ENCODE measurements around the gene CPXM1. TPM values are rescaled to one million over a fixed set of nuclear protein-coding genes. Genes with fewer than 3 reads are reported as not detected.

CPXM1 gene
- total and polyA plus RNA-seq, 8 donors: 0.50 to 16.2 (median 1.2) TPM; not detected in 3

DNA sequence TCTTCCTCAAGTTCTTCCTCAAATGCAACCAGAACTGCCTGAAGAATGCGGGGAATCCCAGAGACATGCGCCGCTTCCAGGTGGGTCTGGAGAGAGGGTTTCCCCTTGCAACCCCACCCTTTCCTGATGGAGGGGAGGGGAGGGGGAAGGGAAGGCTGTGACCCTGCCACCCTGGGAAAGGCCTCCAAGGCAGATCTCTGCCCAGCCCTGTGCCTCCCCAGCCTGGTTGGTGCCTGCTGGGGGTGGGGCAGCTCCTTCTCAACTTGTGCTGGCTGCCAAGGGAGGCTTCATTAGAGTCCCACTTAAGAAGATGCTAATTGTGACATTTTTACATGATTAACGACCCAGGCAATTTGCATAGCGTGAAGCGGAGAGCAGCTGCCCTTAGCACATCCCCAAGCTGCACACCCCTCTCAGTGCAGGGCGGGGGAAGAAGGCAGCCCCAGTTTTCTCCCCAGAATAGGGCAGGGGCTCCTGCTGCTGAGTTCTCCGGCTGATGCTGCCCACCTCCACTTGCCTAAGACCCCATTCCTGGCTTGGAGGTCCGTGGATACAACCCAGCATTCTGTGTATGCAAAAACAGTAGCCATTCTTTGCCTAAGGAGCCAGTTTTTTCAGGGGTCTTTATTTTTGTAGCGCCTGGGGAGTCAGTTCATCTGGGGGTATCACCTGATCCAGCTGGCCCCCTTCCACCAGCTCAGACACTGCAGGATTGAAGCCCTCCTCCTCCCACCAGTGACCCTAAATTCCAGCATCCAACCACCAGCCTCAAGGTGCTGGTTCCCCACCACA, 51.7 kb downstream of the CPXM1 start:
- 68 to 79% (median 76%) methylated on average over 9 to 10 of the region's 10 CpGs for WGBS, 5 donors
- Histone ChIP-seq H3K27ac (no peak overlapping the region), H3K4me1 (peaks cover 30 to 56% (median 39%) of the 10 kb centered on the region in 4 donors), H3K36me3 (no peaks in the 10 kb centered on the region), H3K27me3 (peaks cover 0 to 46% (median 4%) of the 10 kb centered on the region in 3 donors), H3K9me3 (no peaks in the 10 kb centered on the region), H3K4me3 (no peak overlapping the region)
- intact Hi-C loops (cut with DNase I; ENCODE audit: low total_unique reads): no loop called here
- TF ChIP-seq, protein P1, sequence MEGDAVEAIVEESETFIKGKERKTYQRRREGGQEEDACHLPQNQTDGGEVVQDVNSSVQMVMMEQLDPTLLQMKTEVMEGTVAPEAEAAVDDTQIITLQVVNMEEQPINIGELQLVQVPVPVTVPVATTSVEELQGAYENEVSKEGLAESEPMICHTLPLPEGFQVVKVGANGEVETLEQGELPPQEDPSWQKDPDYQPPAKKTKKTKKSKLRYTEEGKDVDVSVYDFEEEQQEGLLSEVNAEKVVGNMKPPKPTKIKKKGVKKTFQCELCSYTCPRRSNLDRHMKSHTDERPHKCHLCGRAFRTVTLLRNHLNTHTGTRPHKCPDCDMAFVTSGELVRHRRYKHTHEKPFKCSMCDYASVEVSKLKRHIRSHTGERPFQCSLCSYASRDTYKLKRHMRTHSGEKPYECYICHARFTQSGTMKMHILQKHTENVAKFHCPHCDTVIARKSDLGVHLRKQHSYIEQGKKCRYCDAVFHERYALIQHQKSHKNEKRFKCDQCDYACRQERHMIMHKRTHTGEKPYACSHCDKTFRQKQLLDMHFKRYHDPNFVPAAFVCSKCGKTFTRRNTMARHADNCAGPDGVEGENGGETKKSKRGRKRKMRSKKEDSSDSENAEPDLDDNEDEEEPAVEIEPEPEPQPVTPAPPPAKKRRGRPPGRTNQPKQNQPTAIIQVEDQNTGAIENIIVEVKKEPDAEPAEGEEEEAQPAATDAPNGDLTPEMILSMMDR (IDR thresholded peaks at IDR 0.05): no peak
- TF ChIP-seq POLR2AphosphoS5 (IDR thresholded peaks at IDR 0.05): no peak
- TF ChIP-seq POLR2A (IDR thresholded peaks at IDR 0.05): no peak
- no peak for TF ChIP-seq EP300 (IDR thresholded peaks at IDR 0.05)
- DNase-seq: no peak

DNA sequence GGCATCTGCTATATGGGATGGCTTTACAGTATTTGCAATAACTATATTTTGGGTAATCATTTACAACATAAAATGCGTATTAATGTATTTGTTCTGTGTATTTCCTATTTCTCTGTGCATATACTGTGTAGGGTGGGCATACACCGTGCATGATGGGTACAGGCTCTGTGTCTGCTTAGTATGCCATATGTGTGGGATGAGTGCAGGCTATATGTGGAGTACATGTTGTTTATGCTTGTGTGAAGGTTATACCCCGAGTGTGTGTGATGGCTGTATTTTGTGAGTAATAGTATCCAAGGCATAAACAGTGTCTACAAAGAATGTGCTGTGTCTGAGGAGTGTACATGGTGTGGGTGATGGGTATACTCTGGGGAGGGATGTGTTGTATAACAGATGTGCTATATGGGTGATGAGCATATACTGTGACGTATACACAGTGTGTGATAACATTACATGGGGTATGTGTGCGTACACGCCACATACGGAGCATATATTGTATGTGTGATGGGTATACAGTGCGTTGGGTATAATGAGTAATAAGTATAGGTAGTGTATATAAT, 52.7 kb downstream of the CPXM1 start:
- no peaks in the 10 kb centered on the region for H3K9me3 ChIP-seq
- 84 to 91% (median 89%) methylated on average over 8 of the region's 8 CpGs for WGBS, 5 donors
- H3K4me3 ChIP-seq: no peak overlapping the region
- no peak overlapping the region for H3K27ac ChIP-seq
- peaks cover 0 to 36% (median 0%) of the 10 kb centered on the region in 3 donors for H3K27me3 ChIP-seq
- no peak for TF ChIP-seq POLR2AphosphoS5 (IDR thresholded peaks at IDR 0.05)
- TF ChIP-seq POLR2A (IDR thresholded peaks at IDR 0.05): no peak
- TF ChIP-seq, protein P1 (IDR thresholded peaks at IDR 0.05): no peak
- no peak for TF ChIP-seq EP300 (IDR thresholded peaks at IDR 0.05)
- H3K4me1 ChIP-seq: peaks cover 26 to 58% (median 34%) of the 10 kb centered on the region in 4 donors
- H3K36me3 ChIP-seq: no peaks in the 10 kb centered on the region
- no peak for DNase-seq
- intact Hi-C loops (cut with DNase I; ENCODE audit: low total_unique reads): no loop called here

DNA sequence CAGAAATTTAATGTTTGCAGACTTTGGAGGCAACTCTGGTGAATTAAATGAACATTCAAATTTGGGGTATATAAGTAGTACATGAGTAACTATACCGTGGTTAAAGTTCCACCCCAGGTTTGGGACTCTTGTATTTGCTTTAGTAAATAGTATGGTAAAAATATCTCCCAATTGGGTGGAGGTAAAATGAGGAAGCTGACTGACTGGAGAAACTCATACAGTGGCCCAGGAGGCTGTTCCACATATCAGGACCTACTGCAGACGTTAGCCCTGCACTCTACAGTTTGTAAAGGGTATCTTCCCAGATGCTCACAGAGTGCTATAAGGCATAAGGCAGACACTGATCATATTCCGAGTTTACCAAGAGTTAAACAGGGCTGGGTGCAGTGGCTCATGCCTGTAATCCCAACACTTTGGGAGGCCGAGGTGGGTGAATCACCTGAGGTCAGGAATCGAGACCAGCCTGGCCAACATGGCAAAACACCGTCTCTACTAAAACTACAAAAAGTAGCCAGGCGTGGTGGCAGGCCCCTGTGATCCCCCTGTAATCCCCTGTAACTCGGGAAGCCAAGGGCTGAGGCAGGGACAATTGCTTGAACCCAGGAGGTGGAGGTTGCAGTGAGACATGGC, 53.7 kb downstream of the CPXM1 start:
- H3K9me3 ChIP-seq: no peaks in the 10 kb centered on the region
- intact Hi-C loops (cut with DNase I; ENCODE audit: low total_unique reads): no loop called here
- DNase-seq: no peak
- 60 to 64% (median 63%) methylated on average over 8 of the region's 8 CpGs for WGBS, 5 donors
- no peak overlapping the region for H3K27ac ChIP-seq
- TF ChIP-seq, protein P1 (IDR thresholded peaks at IDR 0.05): no peak
- TF ChIP-seq EP300 (IDR thresholded peaks at IDR 0.05): no peak
- TF ChIP-seq POLR2A (IDR thresholded peaks at IDR 0.05): no peak
- TF ChIP-seq POLR2AphosphoS5 (IDR thresholded peaks at IDR 0.05): no peak
- peaks cover 0 to 26% (median 0%) of the 10 kb centered on the region in 3 donors for H3K27me3 ChIP-seq
- no peak overlapping the region for H3K4me3 ChIP-seq
- H3K4me1 ChIP-seq: peaks cover 16 to 49% (median 24%) of the 10 kb centered on the region in 4 donors
- no peaks in the 10 kb centered on the region for H3K36me3 ChIP-seq

DNA sequence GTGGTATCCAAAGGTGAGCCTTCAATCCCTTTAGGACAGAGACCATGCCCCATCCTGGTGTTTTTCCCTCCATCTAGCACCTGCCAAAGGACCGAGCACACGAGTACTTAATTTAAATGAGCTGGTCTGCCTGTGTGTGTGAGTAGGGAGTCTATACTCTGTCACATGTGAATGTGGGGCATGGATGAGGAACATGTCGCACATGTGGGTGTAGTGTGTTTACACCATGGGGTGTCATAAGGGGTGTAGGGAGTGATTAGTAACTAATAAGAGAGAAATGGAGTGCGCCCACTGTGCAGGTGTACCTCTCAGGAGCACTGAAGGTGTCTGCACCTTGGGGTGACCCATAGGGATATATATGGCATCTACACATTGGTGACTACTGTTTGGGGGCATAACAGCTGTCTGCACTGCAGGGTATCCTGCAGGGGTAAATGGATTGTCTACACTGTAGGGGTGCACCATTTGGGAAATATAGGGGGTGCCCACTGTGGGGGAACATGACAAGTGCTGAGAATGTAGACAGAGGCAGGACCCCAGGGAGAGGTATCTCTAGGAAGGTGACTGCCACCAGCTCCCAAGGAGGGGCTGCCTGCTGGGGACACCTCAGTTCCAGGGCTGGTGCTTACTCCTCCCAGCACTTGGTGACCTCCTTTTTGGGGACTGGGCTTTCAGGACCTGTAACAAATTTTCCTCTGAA, 54.3 kb downstream of the CPXM1 start:
- peaks cover 10 to 42% (median 18%) of the 10 kb centered on the region in 4 donors for H3K4me1 ChIP-seq
- DNase-seq: no peak
- no peaks in the 10 kb centered on the region for H3K9me3 ChIP-seq
- 84 to 93% (median 89%) methylated on average over 4 of the region's 4 CpGs for WGBS, 5 donors
- TF ChIP-seq EP300 (IDR thresholded peaks at IDR 0.05): no peak
- no peak for TF ChIP-seq POLR2A (IDR thresholded peaks at IDR 0.05)
- TF ChIP-seq POLR2AphosphoS5 (IDR thresholded peaks at IDR 0.05): no peak
- TF ChIP-seq, protein P1 (IDR thresholded peaks at IDR 0.05): no peak
- peaks cover 0 to 21% (median 0%) of the 10 kb centered on the region in 3 donors for H3K27me3 ChIP-seq
- no peak overlapping the region for H3K27ac ChIP-seq
- intact Hi-C loops (cut with DNase I; ENCODE audit: low total_unique reads): no loop called here
- no peak overlapping the region for H3K4me3 ChIP-seq
- H3K36me3 ChIP-seq: no peaks in the 10 kb centered on the region

All from stomach (tissue), 9 donors.